Hepatocyte (in vitro differentiated cells): ENCODE measurements around the gene TMEM41B. TPM values are rescaled to one million over a fixed set of nuclear protein-coding genes. Genes with fewer than 3 reads are reported as not detected.

Experiments used
- polyA plus RNA-seq: library from polyadenylated mRNA; unstranded; fragments of >200 nt; fragmentation: Nextera tagmentation; extraction: Ambion mirVana; gene quantifications from 2 replicates; pipeline ENCODE4 v1.2.1, GENCODE V29; 2016
- small RNA-seq: library from RNA; depleted of rRNA; stranded (forward); fragments of <200 nt; gene quantifications from one replicate; pipeline ENCODE3, GENCODE V24; 2014
- total RNA-seq: library from RNA; depleted of rRNA; stranded (reverse); fragments of >200 nt; gene quantifications from 2 replicates; pipeline ENCODE4 v1.2.3, GENCODE V29; 2014

Gene TMEM41B
- total and polyA plus RNA-seq, 2 experiments from 2014 or later = 39.6 to 74.4 TPM

Small RNA genes lying within 50 kb of the gene (small RNA-seq; reads per million reads assigned to genes)
- not detected for gene RF00017

Other genes starting within 250 kb of the TMEM41B start
- gene SCUBE2, start 223.0 kb downstream of the TMEM41B start, total RNA-seq = 8.6 and 14.2 TPM in 2 replicates
- gene SCUBE2, start 223.0 kb downstream of the TMEM41B start, polyA plus RNA-seq = 8.9 and 13.9 TPM in 2 replicates
- gene DENND5A, start 49.2 kb downstream of the TMEM41B start, total RNA-seq = 45.3 and 56.4 TPM in 2 replicates
- gene DENND5A, start 49.2 kb downstream of the TMEM41B start, polyA plus RNA-seq = 29.7 and 29.9 TPM in 2 replicates
- 92.7 and 115 TPM in 2 replicates for gene IPO7, start 70.1 kb upstream of the TMEM41B start, total RNA-seq
- 5.3 and 6.4 TPM in 2 replicates for gene IPO7, start 70.1 kb upstream of the TMEM41B start, polyA plus RNA-seq
- gene ZNF143, start 146.4 kb upstream of the TMEM41B start, total RNA-seq = 36.1 and 47.1 TPM in 2 replicates
- gene ZNF143, start 146.4 kb upstream of the TMEM41B start, polyA plus RNA-seq = 20.9 and 21.8 TPM in 2 replicates